GM19468 (cell line): ENCODE measurements around the gene TMEM240.
"Not testable (repeated sequence)": the region's sequence is repeated elsewhere in the genome, so short reads cannot be mapped to it uniquely, and the experiment has no call there.

Experiments
- ATAC-seq: cut with Tn5 transposase; IDR thresholded peaks from one replicate; pipeline ENCODE4 v1.9.1; 2021; ENCODE audit warnings: mild to moderate bottlenecking, moderate library complexity, moderate number of reproducible peaks; ENCODE audit not compliant: unreplicated experiment; ENCODE audit errors: extremely low read depth

Gene TMEM240

GRCh38 chr1:1558591-1558990 is 18.2 kb upstream of the TMEM240 start:
- no peak for ATAC-seq

GRCh38 chr1:1557688-1558087 is 17.3 kb upstream of the TMEM240 start:
- ATAC-seq: not testable (repeated sequence)

GRCh38 chr1:1556961-1557360 is 16.5 kb upstream of the TMEM240 start:
- ATAC-seq: not testable (repeated sequence)

GRCh38 chr1:1556505-1556904 is 16.1 kb upstream of the TMEM240 start:
- no peak for ATAC-seq

GRCh38 chr1:1554926-1555915 is 14.8 kb upstream of the TMEM240 start:
- ATAC-seq: no peak

- no peak for ATAC-seq
Measured at GRCh38 chr1:1554550-1554925, 14.1 kb upstream of the TMEM240 start.

GRCh38 chr1:1553821-1554494 is 13.5 kb upstream of the TMEM240 start:
- ATAC-seq: no peak

GRCh38 chr1:1552263-1552639 is 11.8 kb upstream of the TMEM240 start:
- no peak for ATAC-seq

- ATAC-seq: no peak
Measured at GRCh38 chr1:1551524-1552262, 11.3 kb upstream of the TMEM240 start.

GRCh38 chr1:1550591-1551432 is 10.4 kb upstream of the TMEM240 start:
- ATAC-seq: no peak

GRCh38 chr1:1550087-1550486 is 9.7 kb upstream of the TMEM240 start:
- ATAC-seq: no peak

GRCh38 chr1:1548591-1548990 is 8.2 kb upstream of the TMEM240 start:
- no peak for ATAC-seq

- ATAC-seq: no peak
Measured at GRCh38 chr1:1547476-1547875, 7.1 kb upstream of the TMEM240 start.

- ATAC-seq: no peak
Measured at GRCh38 chr1:1547011-1547410, 6.6 kb upstream of the TMEM240 start.

GRCh38 chr1:1545946-1546737 is 5.7 kb upstream of the TMEM240 start:
- ATAC-seq: no peak

- no peak for ATAC-seq
Measured at GRCh38 chr1:1544544-1544943, 4.1 kb upstream of the TMEM240 start.

GRCh38 chr1:1543706-1544099 is 3.3 kb upstream of the TMEM240 start:
- no peak for ATAC-seq

GRCh38 chr1:1542766-1543705 is 2.6 kb upstream of the TMEM240 start:
- ATAC-seq: no peak
